Measurements from ENCODE around the gene FAM3C.
"Not testable (repeated sequence)": the region's sequence is repeated elsewhere in the genome, so short reads cannot be mapped to it uniquely, and the experiment has no call there.

The FAM3C gene

GRCh38 chr7:121431996-121432395, 35.9 kb upstream of the FAM3C start:
- H3K9me3 ChIP-seq (replicated peaks in 1 of 11): peaks cover 0 to 9% (median 0%) of the 10 kb centered on the region in 11 experiments; a peak in 1 of 22 replicates
- H4K20me1 ChIP-seq: no peaks in the 10 kb centered on the region
- no peak overlapping the region for H3K9ac ChIP-seq
- H3K4me1 ChIP-seq: peaks cover 0 to 14% (median 9%) of the 10 kb centered on the region in 10 experiments; a peak in 13 of 20 replicates
- no peaks in the 10 kb centered on the region for H3K36me3 ChIP-seq
- no peak overlapping the region for H3K4me2 ChIP-seq
- H3K27me3 ChIP-seq: no peaks in the 10 kb centered on the region
- TF ChIP-seq Cebpa-rat (IDR thresholded peaks at IDR 0.05): no peak
- no peak overlapping the region for H3K4me3 ChIP-seq
- no peak overlapping the region for H3K27ac ChIP-seq

GRCh38 chr7:121431389-121431995, 35.4 kb upstream of the FAM3C start:
- H3K27ac ChIP-seq: no peak overlapping the region
- peaks cover 0 to 14% (median 9%) of the 10 kb centered on the region in 10 experiments; a peak in 13 of 20 replicates for H3K4me1 ChIP-seq
- H3K9me3 ChIP-seq (replicated peaks in 1 of 11): 0 out of 22 replicates have a peak, but pooled peaks cover 0 to 6% (median 0%) of the 10 kb centered on the region in 11 experiments
- H3K4me3 ChIP-seq: no peak overlapping the region
- no peaks in the 10 kb centered on the region for H4K20me1 ChIP-seq
- no peak overlapping the region for H3K9ac ChIP-seq
- no peaks in the 10 kb centered on the region for H3K27me3 ChIP-seq
- TF ChIP-seq Cebpa-rat (IDR thresholded peaks at IDR 0.05): no peak
- no peak overlapping the region for H3K4me2 ChIP-seq
- H3K36me3 ChIP-seq: no peaks in the 10 kb centered on the region

GRCh38 chr7:121430558-121430957, 34.5 kb upstream of the FAM3C start:
- Histone ChIP-seq H3K27me3 (no peaks in the 10 kb centered on the region), H3K27ac (no peak overlapping the region), H4K20me1 (no peaks in the 10 kb centered on the region), H3K4me1 (peaks cover 0 to 14% (median 9%) of the 10 kb centered on the region in 10 experiments; a peak in 13 of 20 replicates), H3K4me3 (no peak overlapping the region), H3K36me3 (no peaks in the 10 kb centered on the region), H3K9me3 (replicated peaks in 1 of 11) (no peaks in the 10 kb centered on the region), H3K9ac (no peak overlapping the region), H3K4me2 (no peak overlapping the region)
- TF ChIP-seq Cebpa-rat (IDR thresholded peaks at IDR 0.05): no peak

- H4K20me1 ChIP-seq: no peaks in the 10 kb centered on the region
- H3K27ac ChIP-seq: no peak overlapping the region
- no peak overlapping the region for H3K9ac ChIP-seq
- no peak overlapping the region for H3K4me3 ChIP-seq
- no peaks in the 10 kb centered on the region for H3K9me3 ChIP-seq (replicated peaks in 1 of 11)
- H3K4me1 ChIP-seq: peaks cover 0 to 14% (median 9%) of the 10 kb centered on the region in 10 experiments; a peak in 13 of 20 replicates
- no peaks in the 10 kb centered on the region for H3K27me3 ChIP-seq
- TF ChIP-seq Cebpa-rat (IDR thresholded peaks at IDR 0.05): no peak
- no peak overlapping the region for H3K4me2 ChIP-seq
- H3K36me3 ChIP-seq: no peaks in the 10 kb centered on the region
Measured at GRCh38 chr7:121429798-121430197, 33.7 kb upstream of the FAM3C start.

GRCh38 chr7:121428855-121429489, 32.9 kb upstream of the FAM3C start:
- Histone ChIP-seq H3K36me3 (no peaks in the 10 kb centered on the region), H3K27me3 (no peaks in the 10 kb centered on the region)

GRCh38 chr7:121421743-121422142, 25.6 kb upstream of the FAM3C start:
- H3K27ac ChIP-seq, H4K20me1 ChIP-seq, H3K9ac ChIP-seq, H3K4me2 ChIP-seq, H3K36me3 ChIP-seq, H3K27me3 ChIP-seq, H3K4me1 ChIP-seq, H3K4me3 ChIP-seq: not testable (repeated sequence)
- peaks cover 0 to 16% (median 7%) of the 10 kb centered on the region in 11 experiments; a peak in 11 of 22 replicates for H3K9me3 ChIP-seq (replicated peaks in 1 of 11)

More at GRCh38 chr7:121428855-121429489, 32.9 kb upstream of the FAM3C start:
- no peak overlapping the region for H3K4me3 ChIP-seq
- peaks cover 0 to 12% (median 8%) of the 10 kb centered on the region in 10 experiments; a peak in 13 of 20 replicates for H3K4me1 ChIP-seq
- H4K20me1 ChIP-seq: no peaks in the 10 kb centered on the region
- no peak overlapping the region for H3K9ac ChIP-seq
- no peak overlapping the region for H3K27ac ChIP-seq
- no peak for TF ChIP-seq Cebpa-rat (IDR thresholded peaks at IDR 0.05)
- no peaks in the 10 kb centered on the region for H3K9me3 ChIP-seq (replicated peaks in 1 of 11)
- no peak overlapping the region for H3K4me2 ChIP-seq

GRCh38 chr7:121420976-121421375, 24.9 kb upstream of the FAM3C start:
- no peak overlapping the region for H3K4me3 ChIP-seq
- H3K27ac ChIP-seq: no peak overlapping the region
- H4K20me1 ChIP-seq: no peaks in the 10 kb centered on the region
- no peak overlapping the region for H3K4me2 ChIP-seq
- no peak for TF ChIP-seq Cebpa-rat (IDR thresholded peaks at IDR 0.05)
- no peaks in the 10 kb centered on the region for H3K36me3 ChIP-seq
- no peaks in the 10 kb centered on the region for H3K4me1 ChIP-seq
- no peak overlapping the region for H3K9ac ChIP-seq
- H3K9me3 ChIP-seq (replicated peaks in 1 of 11): peaks cover 0 to 16% (median 7%) of the 10 kb centered on the region in 11 experiments; a peak in 11 of 22 replicates
- no peaks in the 10 kb centered on the region for H3K27me3 ChIP-seq

- no peaks in the 10 kb centered on the region for H3K4me1 ChIP-seq
- H4K20me1 ChIP-seq: no peaks in the 10 kb centered on the region
- no peaks in the 10 kb centered on the region for H3K36me3 ChIP-seq
- H3K4me3 ChIP-seq: no peak overlapping the region
- TF ChIP-seq Cebpa-rat (IDR thresholded peaks at IDR 0.05): no peak
- no peak overlapping the region for H3K9ac ChIP-seq
- no peaks in the 10 kb centered on the region for H3K27me3 ChIP-seq
- no peak overlapping the region for H3K27ac ChIP-seq
- peaks cover 0 to 16% (median 7%) of the 10 kb centered on the region in 11 experiments; a peak in 11 of 22 replicates for H3K9me3 ChIP-seq (replicated peaks in 1 of 11)
- H3K4me2 ChIP-seq: no peak overlapping the region
Measured at GRCh38 chr7:121419201-121420148, 23.4 kb upstream of the FAM3C start.

GRCh38 chr7:121416533-121416932, 20.4 kb upstream of the FAM3C start:
- no peak for TF ChIP-seq Cebpa-rat (IDR thresholded peaks at IDR 0.05)
- Histone ChIP-seq H3K4me2 (no peak overlapping the region), H4K20me1 (no peaks in the 10 kb centered on the region), H3K4me3 (no peak overlapping the region), H3K9ac (no peak overlapping the region), H3K27me3 (no peaks in the 10 kb centered on the region), H3K4me1 (no peaks in the 10 kb centered on the region), H3K27ac (no peak overlapping the region), H3K36me3 (no peaks in the 10 kb centered on the region), H3K9me3 (replicated peaks in 1 of 11) (peaks cover 0 to 5% (median 1%) of the 10 kb centered on the region in 11 experiments; a peak in 9 of 22 replicates)

Data from BLaER1 treated with 17β-estradiol and CSF1 and Interleukin-3, amounts not matched to agents 10 nM and 100 nM (cell line).